Osteoblast (primary cell): ENCODE data around the gene LBH. TPM values are rescaled to one million over a fixed set of nuclear protein-coding genes. Genes with fewer than 3 reads are reported as not detected.

ENCODE experiments used
- DNase-seq: peaks from one replicate; pipeline ENCODE4 v3.0.0; 2011; ENCODE audit warnings: low spot score, mixed read lengths; ENCODE audit not compliant: insufficient read length; ENCODE audit errors: missing footprints
- H2AFZ ChIP-seq: 2 replicates; pipeline ENCODE4 v1.6.0; 2011; ENCODE audit warnings: mild to moderate bottlenecking, low read length
- H3K27ac ChIP-seq: 2 replicates; pipeline ENCODE4 v1.5.1; 2011; ENCODE audit warnings: mild to moderate bottlenecking, low read depth, low read length, moderate library complexity
- H3K27me3 ChIP-seq: 2 replicates; pipeline ENCODE4 v1.6.0; 2012; ENCODE audit warnings: mild to moderate bottlenecking, control low read depth, inconsistent platforms, low read length, moderate library complexity; ENCODE audit not compliant: insufficient read depth
- H3K36me3 ChIP-seq: 2 replicates; pipeline ENCODE4 v1.5.1; 2011; ENCODE audit warnings: mild to moderate bottlenecking, low read length, control low read depth, moderate library complexity; ENCODE audit not compliant: insufficient read depth
- H3K4me1 ChIP-seq: 2 replicates; pipeline ENCODE4 v1.5.1; 2011; ENCODE audit warnings: mild to moderate bottlenecking, low read length, control low read depth, moderate library complexity; ENCODE audit not compliant: insufficient read depth
- H3K4me2 ChIP-seq: 2 replicates; pipeline ENCODE4 v1.6.0; 2011; ENCODE audit warnings: mild to moderate bottlenecking, low read length; ENCODE audit not compliant: insufficient read depth
- H3K4me3 ChIP-seq: fragments of 200-600 bp; sonication (generic); 3 replicates; pipeline ENCODE4 v1.5.1; 2012; ENCODE audit warnings: mild to moderate bottlenecking, low read length, inconsistent platforms; ENCODE audit not compliant: insufficient read depth
- H3K79me2 ChIP-seq: 2 replicates; pipeline ENCODE4 v1.6.0; 2012; ENCODE audit warnings: mild to moderate bottlenecking, low read length, control low read depth, inconsistent platforms; ENCODE audit not compliant: insufficient read depth
- H3K9me3 ChIP-seq: 2 replicates; pipeline ENCODE4 v1.5.1; 2011; ENCODE audit warnings: low read depth, low read length, control low read depth
- H4K20me1 ChIP-seq: 2 replicates; pipeline ENCODE4 v1.6.0; 2012; ENCODE audit warnings: mild to moderate bottlenecking, low read length, control low read depth; ENCODE audit not compliant: insufficient read depth
- total RNA-seq: library from RNA; depleted of rRNA; stranded (reverse); fragments of >200 nt; gene quantifications from 2 replicates; pipeline ENCODE4 v1.2.3, GENCODE V29; 2012
- TF ChIP-seq, protein P1 (sequence below): IDR thresholded peaks from 2 replicates; pipeline ENCODE4 v1.5.1; 2011; ENCODE audit warnings: mild to moderate bottlenecking, low read depth, low read length, moderate library complexity; ENCODE audit errors: extremely low read depth

Gene LBH
- total RNA-seq, 1 donor = 270 TPM

DNA sequence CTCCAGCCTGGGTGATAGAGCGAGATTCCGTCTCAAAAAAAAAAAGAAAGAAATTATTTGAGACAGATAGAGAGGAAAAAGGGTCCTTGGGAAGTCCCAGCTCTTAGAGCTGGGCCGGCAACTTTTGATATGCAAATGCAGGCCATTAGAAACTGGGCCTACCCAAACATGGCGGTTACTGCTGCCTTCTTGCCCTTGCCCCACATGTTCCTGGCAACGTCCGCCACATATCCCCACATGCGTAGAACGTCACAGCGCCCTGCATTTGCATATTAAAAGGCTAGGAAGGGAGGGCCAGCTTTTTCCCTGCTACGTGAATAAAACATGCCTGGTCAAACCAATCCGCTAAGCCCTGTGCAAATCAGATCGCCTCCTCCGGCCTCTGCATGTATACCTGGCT, 40.7 kb upstream of the LBH start:
- Histone ChIP-seq H3K4me2 (no peak overlapping the region), H3K4me3 (no peak overlapping the region), H2AFZ (no peak overlapping the region), H3K36me3 (no peaks in the 10 kb centered on the region), H4K20me1 (no peaks in the 10 kb centered on the region), H3K4me1 (no peaks in the 10 kb centered on the region), H3K27me3 (peaks cover 8% of the 10 kb centered on the region), H3K79me2 (no peaks in the 10 kb centered on the region), H3K27ac (no peak overlapping the region), H3K9me3 (no peaks in the 10 kb centered on the region)
- DNase-seq = no peak
- TF ChIP-seq, protein P1, sequence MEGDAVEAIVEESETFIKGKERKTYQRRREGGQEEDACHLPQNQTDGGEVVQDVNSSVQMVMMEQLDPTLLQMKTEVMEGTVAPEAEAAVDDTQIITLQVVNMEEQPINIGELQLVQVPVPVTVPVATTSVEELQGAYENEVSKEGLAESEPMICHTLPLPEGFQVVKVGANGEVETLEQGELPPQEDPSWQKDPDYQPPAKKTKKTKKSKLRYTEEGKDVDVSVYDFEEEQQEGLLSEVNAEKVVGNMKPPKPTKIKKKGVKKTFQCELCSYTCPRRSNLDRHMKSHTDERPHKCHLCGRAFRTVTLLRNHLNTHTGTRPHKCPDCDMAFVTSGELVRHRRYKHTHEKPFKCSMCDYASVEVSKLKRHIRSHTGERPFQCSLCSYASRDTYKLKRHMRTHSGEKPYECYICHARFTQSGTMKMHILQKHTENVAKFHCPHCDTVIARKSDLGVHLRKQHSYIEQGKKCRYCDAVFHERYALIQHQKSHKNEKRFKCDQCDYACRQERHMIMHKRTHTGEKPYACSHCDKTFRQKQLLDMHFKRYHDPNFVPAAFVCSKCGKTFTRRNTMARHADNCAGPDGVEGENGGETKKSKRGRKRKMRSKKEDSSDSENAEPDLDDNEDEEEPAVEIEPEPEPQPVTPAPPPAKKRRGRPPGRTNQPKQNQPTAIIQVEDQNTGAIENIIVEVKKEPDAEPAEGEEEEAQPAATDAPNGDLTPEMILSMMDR = no peak

DNA sequence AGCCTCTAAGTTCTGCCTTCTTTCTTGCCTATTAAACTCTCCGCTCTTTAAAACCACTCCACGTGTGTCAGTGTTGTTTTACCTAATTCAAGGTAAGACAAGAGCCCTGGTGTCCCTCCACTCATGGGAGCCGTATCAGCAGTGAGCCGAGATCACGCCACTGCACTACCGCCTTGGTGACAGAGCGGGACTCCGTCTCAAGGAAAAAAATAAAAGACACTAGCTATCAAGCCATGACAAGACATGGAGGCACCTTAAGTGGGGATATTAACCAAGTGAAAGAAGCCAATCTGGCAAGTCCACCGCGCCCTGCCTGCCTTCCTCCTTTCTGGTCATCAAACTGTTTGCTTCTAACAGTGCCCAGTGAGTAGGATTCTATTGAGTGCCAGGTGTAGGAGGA, 40.2 kb upstream of the LBH start:
- H3K36me3 ChIP-seq = no peaks in the 10 kb centered on the region
- no peaks in the 10 kb centered on the region for H3K9me3 ChIP-seq
- H3K4me1 ChIP-seq = no peaks in the 10 kb centered on the region
- H3K79me2 ChIP-seq = no peaks in the 10 kb centered on the region
- H3K4me3 ChIP-seq = no peak overlapping the region
- TF ChIP-seq, protein P1 = no peak
- no peak for DNase-seq
- no peak overlapping the region for H3K27ac ChIP-seq
- peaks cover 6% of the 10 kb centered on the region for H3K27me3 ChIP-seq
- no peak overlapping the region for H3K4me2 ChIP-seq
- H4K20me1 ChIP-seq = no peaks in the 10 kb centered on the region
- no peak overlapping the region for H2AFZ ChIP-seq

DNA sequence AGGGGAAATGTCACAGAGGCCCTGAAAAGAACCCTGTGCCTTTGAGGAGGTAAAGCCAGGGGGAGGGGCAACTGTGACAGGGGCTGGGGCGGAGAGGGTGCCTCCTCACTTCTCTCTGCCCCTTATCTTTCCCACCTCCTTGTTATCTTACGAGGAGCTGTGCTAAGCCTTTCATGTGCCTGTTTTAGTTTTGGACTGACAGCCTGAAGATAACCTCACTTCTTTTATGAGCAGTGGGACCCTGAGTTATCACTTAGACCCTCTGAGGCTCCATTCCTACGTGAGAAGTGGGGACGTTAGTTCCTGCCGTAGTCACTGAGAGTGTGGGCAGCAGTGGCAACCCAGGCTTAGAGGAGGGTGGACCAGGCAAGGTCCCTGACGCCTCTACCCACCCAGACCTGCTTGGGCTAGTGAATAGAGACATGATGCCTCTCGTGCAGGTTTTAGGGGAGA, 39.5 kb upstream of the LBH start:
- H3K27me3 ChIP-seq = peaks cover 3% of the 10 kb centered on the region
- no peak overlapping the region for H2AFZ ChIP-seq
- no peaks in the 10 kb centered on the region for H3K9me3 ChIP-seq
- no peaks in the 10 kb centered on the region for H3K36me3 ChIP-seq
- H4K20me1 ChIP-seq = no peaks in the 10 kb centered on the region
- H3K4me3 ChIP-seq = no peak overlapping the region
- no peak overlapping the region for H3K4me2 ChIP-seq
- no peaks in the 10 kb centered on the region for H3K4me1 ChIP-seq
- DNase-seq = no peak
- TF ChIP-seq, protein P1 = no peak
- no peak overlapping the region for H3K27ac ChIP-seq
- no peaks in the 10 kb centered on the region for H3K79me2 ChIP-seq

DNA sequence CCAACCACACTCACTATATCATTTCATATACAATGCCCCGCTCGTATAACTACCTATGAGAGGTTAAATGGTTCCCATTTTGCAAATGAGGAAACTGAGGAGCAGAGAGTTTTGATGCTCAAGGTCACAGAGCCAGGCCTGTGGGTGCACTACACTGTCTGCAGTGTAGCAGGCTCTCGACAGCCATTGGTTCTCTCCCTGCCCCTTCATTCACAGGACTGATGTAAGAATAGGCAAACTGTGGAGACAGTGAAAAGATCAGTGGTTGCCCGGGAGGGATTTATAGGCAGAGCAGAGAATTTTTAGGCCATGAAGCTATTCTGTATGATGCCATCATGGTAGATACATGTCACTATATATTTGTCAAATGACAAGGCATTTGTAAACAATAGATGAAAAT, 39.0 kb upstream of the LBH start:
- TF ChIP-seq, protein P1 = no peak
- no peak overlapping the region for H3K4me3 ChIP-seq

More for the DNA sequence above, 39.0 kb upstream of the LBH start:
- DNase-seq = no peak
- Histone ChIP-seq H2AFZ (no peak overlapping the region), H3K9me3 (no peaks in the 10 kb centered on the region), H3K27me3 (peaks cover 3% of the 10 kb centered on the region), H3K79me2 (no peaks in the 10 kb centered on the region), H3K4me1 (no peaks in the 10 kb centered on the region), H4K20me1 (no peaks in the 10 kb centered on the region), H3K4me2 (no peak overlapping the region), H3K36me3 (no peaks in the 10 kb centered on the region), H3K27ac (no peak overlapping the region)
